OCI-LY1 (cell line): ENCODE results near the gene PANK4.

Source experiments
- H2AFZ ChIP-seq: fragments of 200-600 bp; sonication (generic), shearing (Covaris generic); 2 replicates; pipeline ENCODE4 v1.6.0; 2014; ENCODE audit warnings: antibody characterized with exemption, mild to moderate bottlenecking, low read length
- H3F3A ChIP-seq: fragments of 200-600 bp; sonication (generic), shearing (Covaris generic); 2 replicates; pipeline ENCODE4 v1.6.0; 2014; ENCODE audit warnings: mild to moderate bottlenecking, antibody characterized with exemption, low read length, moderate library complexity; ENCODE audit not compliant: insufficient read depth
- H3K27ac ChIP-seq: fragments of 200-600 bp; sonication (generic); 2 replicates; pipeline ENCODE4 v1.5.1; 2014; ENCODE audit warnings: low read length, mixed run types, mild to moderate bottlenecking, low read depth; ENCODE audit not compliant: poor library complexity, severe bottlenecking
- H3K27me3 ChIP-seq: fragments of 200-600 bp; sonication (generic); 2 replicates; pipeline ENCODE4 v1.6.0; 2014; ENCODE audit warnings: antibody characterized with exemption, mild to moderate bottlenecking, low read length, moderate library complexity; ENCODE audit not compliant: insufficient read depth
- H3K36me3 ChIP-seq: fragments of 200-600 bp; sonication (generic); 2 replicates; pipeline ENCODE4 v1.6.1; 2014; ENCODE audit warnings: mild to moderate bottlenecking, antibody characterized with exemption, low read length, moderate library complexity, mixed read lengths; ENCODE audit not compliant: insufficient read depth
- H3K4me1 ChIP-seq: fragments of 200-600 bp; sonication (generic); 2 replicates; pipeline ENCODE4 v1.5.1; 2014; ENCODE audit warnings: mild to moderate bottlenecking, low read length, moderate library complexity; ENCODE audit not compliant: insufficient read depth, severe bottlenecking
- H3K4me2 ChIP-seq: fragments of 200-600 bp; sonication (generic), shearing (Covaris generic); 2 replicates; pipeline ENCODE4 v1.6.1; 2014; ENCODE audit warnings: low read length
- H3K4me3 ChIP-seq: fragments of 200-600 bp; sonication (generic); 2 replicates; pipeline ENCODE4 v1.5.1; 2014; ENCODE audit warnings: low read length, low read depth, mild to moderate bottlenecking, mixed read lengths; ENCODE audit not compliant: poor library complexity, severe bottlenecking
- H3K79me2 ChIP-seq: fragments of 200-600 bp; shearing (Covaris generic); 2 replicates; pipeline ENCODE4 v1.6.1; 2016; ENCODE audit warnings: mixed run types, low read length, mixed read lengths; ENCODE audit not compliant: insufficient read depth
- H3K9ac ChIP-seq: fragments of 200-600 bp; sonication (generic), shearing (Covaris generic); 2 replicates; pipeline ENCODE4 v1.6.1; 2014; ENCODE audit warnings: mild to moderate bottlenecking, low read length, mixed read lengths
- H3K9me2 ChIP-seq: fragments of 200-600 bp; sonication (generic), shearing (Covaris generic); 2 replicates; pipeline ENCODE4 v1.6.1; 2014; ENCODE audit warnings: low read depth, mild to moderate bottlenecking, low read length, mixed read lengths
- H3K9me3 ChIP-seq: fragments of 200-600 bp; shearing (Covaris generic); 2 replicates; pipeline ENCODE4 v1.6.1; 2014; ENCODE audit warnings: low read length, mixed read lengths
- H4K20me1 ChIP-seq: fragments of 200-600 bp; sonication (generic), shearing (Covaris generic); 2 replicates; pipeline ENCODE4 v1.6.0; 2016; ENCODE audit warnings: mild to moderate bottlenecking, low read length; ENCODE audit not compliant: insufficient read depth
- EZH2 ChIP-seq: fragments of 200-600 bp; sonication (generic), shearing (Covaris generic); IDR thresholded peaks from 2 replicates; pipeline ENCODE4 v1.8.0; 2017; ENCODE audit warnings: borderline replicate concordance, mixed run types, mild to moderate bottlenecking, antibody characterized with exemption, low read length, moderate library complexity, mixed read lengths
- TF ChIP-seq, protein P1 (sequence below): fragments of 200-600 bp; sonication (generic), shearing (Covaris generic); IDR thresholded peaks from 2 replicates; pipeline ENCODE4 v1.5.1; 2017; ENCODE audit warnings: mild to moderate bottlenecking, antibody characterized with exemption, low read length, moderate library complexity, mixed read lengths

The PANK4 gene

DNA sequence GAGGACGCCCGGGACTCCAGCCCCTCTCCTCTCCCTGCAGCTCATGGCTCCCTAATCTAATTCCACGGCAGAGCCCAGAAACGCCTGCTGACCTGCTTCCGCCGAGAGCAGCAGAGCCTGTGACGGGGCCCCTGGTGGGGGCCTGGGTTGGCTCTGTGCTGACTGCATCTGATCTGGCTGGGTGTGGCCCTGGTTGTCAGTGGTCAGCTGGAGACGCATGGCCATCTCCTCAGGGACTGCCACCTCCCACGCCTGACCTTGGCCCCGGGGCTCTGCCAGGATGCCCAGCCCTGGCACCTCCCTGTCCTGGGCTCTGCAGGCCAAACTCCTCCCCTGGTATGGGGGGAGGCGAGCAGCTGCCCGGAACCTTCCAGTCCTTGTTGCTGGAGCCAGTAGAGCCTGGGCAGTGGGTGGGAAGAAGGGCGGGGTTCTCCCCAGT is 51.4 kb downstream of the PANK4 start:
- Histone ChIP-seq H3K9me2 (no peaks in the 10 kb centered on the region), H3K9me3 (no peaks in the 10 kb centered on the region), H3K27me3 (no peaks in the 10 kb centered on the region), H3K4me3 (no peak overlapping the region), H3K9ac (no peak overlapping the region), H3F3A (no peaks in the 10 kb centered on the region), H3K4me2 (no peak overlapping the region), H3K4me1 (no peaks in the 10 kb centered on the region), H4K20me1 (no peaks in the 10 kb centered on the region), H3K27ac (no peak overlapping the region), H2AFZ (no peak overlapping the region), H3K79me2 (no peaks in the 10 kb centered on the region), H3K36me3 (no peaks in the 10 kb centered on the region)
- TF ChIP-seq, protein P1, sequence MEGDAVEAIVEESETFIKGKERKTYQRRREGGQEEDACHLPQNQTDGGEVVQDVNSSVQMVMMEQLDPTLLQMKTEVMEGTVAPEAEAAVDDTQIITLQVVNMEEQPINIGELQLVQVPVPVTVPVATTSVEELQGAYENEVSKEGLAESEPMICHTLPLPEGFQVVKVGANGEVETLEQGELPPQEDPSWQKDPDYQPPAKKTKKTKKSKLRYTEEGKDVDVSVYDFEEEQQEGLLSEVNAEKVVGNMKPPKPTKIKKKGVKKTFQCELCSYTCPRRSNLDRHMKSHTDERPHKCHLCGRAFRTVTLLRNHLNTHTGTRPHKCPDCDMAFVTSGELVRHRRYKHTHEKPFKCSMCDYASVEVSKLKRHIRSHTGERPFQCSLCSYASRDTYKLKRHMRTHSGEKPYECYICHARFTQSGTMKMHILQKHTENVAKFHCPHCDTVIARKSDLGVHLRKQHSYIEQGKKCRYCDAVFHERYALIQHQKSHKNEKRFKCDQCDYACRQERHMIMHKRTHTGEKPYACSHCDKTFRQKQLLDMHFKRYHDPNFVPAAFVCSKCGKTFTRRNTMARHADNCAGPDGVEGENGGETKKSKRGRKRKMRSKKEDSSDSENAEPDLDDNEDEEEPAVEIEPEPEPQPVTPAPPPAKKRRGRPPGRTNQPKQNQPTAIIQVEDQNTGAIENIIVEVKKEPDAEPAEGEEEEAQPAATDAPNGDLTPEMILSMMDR = no peak
- TF ChIP-seq EZH2 = no peak

DNA sequence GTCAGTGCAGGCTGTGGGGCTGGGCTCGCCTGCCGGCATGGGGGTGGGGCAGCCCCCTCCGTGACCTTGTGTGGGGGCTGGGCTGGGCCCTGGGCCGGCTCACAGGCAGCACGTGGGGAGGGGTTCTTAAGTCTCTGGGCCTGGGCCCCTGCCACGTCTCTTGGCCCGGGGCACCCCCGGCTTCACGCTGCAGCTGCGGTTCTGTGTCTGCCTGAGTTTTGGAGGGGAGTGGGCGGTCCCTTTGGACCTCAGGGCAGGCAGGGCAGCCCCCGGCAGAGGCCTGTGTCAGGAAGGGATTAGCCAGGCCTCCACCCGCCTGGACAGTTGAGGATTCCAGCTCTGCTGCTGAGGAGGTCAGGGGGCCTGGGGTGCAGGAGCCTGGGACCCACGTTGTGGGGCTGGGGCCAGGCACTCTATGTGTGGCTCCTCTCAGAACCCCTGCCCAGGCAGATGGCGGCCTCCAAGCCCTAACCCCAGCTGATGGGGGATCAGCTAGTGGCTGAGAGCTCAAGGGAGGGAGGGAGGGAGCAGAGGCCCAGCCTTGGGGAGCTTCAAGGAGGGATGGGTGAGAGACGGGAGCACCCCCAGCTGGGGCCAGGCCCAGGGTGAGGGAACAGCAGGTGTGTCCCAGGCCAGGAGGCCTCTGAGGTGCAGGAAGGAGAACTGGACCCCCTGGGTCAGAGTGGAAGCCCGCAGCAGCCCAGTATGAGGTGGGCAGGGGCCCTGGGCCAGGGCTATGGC is 52.1 kb downstream of the PANK4 start:
- Histone ChIP-seq H3K27ac (no peak overlapping the region), H3K27me3 (no peaks in the 10 kb centered on the region), H3K9me2 (no peaks in the 10 kb centered on the region), H3K4me3 (no peak overlapping the region), H3K4me2 (no peak overlapping the region), H4K20me1 (no peaks in the 10 kb centered on the region), H3F3A (no peaks in the 10 kb centered on the region), H3K9ac (no peak overlapping the region), H3K79me2 (no peaks in the 10 kb centered on the region), H3K4me1 (no peaks in the 10 kb centered on the region), H3K36me3 (no peaks in the 10 kb centered on the region), H3K9me3 (no peaks in the 10 kb centered on the region), H2AFZ (no peak overlapping the region)
- no peak for TF ChIP-seq EZH2
- TF ChIP-seq, protein P1 = no peak

DNA sequence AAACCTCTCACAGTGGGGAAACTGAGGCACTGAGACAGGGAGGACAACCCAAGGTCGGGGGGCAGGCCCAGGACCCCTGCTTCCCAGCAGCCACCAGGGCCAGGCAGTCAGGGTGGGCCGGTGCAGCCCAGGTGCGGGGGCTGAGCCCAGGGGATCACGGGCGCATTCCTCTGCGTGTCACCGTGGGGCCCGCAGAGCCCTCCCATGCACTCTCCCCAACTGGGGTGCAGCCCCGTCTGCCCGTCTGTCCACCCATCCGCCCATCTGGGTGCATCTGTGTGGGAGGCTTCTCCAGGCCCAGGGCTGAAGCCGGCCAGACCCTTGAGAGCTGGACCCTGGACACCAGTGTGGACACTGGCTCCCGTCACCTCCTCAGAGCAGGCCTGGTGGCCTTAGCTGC is 53.2 kb downstream of the PANK4 start:
- Histone ChIP-seq H3K79me2 (no peaks in the 10 kb centered on the region), H2AFZ (no peak overlapping the region), H3K9me2 (no peaks in the 10 kb centered on the region), H3K36me3 (no peaks in the 10 kb centered on the region), H3K4me3 (no peak overlapping the region), H3K4me1 (no peaks in the 10 kb centered on the region), H3K4me2 (no peak overlapping the region), H3K9me3 (no peaks in the 10 kb centered on the region), H3K27ac (no peak overlapping the region), H3F3A (no peaks in the 10 kb centered on the region), H3K27me3 (no peaks in the 10 kb centered on the region), H3K9ac (no peak overlapping the region), H4K20me1 (no peaks in the 10 kb centered on the region)
- TF ChIP-seq EZH2 = no peak
- TF ChIP-seq, protein P1 = no peak
